ENCODE data around the gene MCF2L2. TPM values are rescaled to one million over a fixed set of nuclear protein-coding genes. Genes with fewer than 3 reads are reported as not detected.

Gene MCF2L2
- total and polyA plus RNA-seq, 2 of the 13 experiments (the other 11 are each of a cell fraction or from before 2014, with no cell fraction given) = not detected

DNA sequence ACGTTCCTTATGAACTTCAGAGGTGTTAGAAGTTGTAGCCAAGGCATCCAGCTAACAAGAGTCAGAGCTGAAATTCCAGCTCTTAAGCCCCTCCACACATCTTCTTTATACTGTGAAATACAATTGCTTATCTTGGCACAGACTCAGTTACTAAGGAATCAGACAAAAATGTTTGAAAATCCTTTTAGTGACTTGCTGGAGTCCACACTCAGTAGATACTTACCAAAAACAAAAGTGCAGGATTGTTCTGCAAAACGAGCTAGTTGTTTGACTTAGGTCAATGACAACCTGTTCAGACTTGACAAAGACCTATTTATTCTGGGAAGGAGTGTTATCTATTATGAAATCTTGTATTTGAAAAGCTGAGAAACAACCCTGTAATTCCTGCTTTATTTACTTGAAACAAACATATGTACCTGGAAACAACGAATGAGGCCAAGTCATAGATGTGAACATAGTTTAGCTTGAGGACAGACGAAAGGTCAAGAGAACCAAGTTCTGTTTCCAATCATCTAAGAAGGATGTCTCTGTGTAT, 136.9 kb downstream of the MCF2L2 start (continued):
- TF ChIP-seq, protein P1, sequence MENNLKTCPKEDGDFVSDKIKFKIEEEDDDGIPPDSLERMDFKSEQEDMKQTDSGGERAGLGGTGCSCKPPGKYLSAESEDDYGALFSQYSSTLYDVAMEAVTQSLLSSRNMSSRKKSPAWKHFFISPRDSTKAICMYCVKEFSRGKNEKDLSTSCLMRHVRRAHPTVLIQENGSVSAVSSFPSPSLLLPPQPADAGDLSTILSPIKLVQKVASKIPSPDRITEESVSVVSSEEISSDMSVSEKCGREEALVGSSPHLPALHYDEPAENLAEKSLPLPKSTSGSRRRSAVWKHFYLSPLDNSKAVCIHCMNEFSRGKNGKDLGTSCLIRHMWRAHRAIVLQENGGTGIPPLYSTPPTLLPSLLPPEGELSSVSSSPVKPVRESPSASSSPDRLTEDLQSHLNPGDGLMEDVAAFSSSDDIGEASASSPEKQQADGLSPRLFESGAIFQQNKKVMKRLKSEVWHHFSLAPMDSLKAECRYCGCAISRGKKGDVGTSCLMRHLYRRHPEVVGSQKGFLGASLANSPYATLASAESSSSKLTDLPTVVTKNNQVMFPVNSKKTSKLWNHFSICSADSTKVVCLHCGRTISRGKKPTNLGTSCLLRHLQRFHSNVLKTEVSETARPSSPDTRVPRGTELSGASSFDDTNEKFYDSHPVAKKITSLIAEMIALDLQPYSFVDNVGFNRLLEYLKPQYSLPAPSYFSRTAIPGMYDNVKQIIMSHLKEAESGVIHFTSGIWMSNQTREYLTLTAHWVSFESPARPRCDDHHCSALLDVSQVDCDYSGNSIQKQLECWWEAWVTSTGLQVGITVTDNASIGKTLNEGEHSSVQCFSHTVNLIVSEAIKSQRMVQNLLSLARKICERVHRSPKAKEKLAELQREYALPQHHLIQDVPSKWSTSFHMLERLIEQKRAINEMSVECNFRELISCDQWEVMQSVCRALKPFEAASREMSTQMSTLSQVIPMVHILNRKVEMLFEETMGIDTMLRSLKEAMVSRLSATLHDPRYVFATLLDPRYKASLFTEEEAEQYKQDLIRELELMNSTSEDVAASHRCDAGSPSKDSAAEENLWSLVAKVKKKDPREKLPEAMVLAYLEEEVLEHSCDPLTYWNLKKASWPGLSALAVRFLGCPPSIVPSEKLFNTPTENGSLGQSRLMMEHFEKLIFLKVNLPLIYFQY (CRISPR knock-in tag; IDR thresholded peaks at IDR 0.05; ENCODE audit: borderline replicate concordance) = no peak
- TF ChIP-seq MIER3 (CRISPR knock-in tag; IDR thresholded peaks at IDR 0.05; ENCODE audit: borderline replicate concordance) = 0 out of 2 replicates have a peak, but pooled peaks have one; percentile 57
- no peak for TF ChIP-seq HOXA7 (CRISPR knock-in tag; IDR thresholded peaks at IDR 0.05)
- no peak for TF ChIP-seq RCOR2 (CRISPR knock-in tag; IDR thresholded peaks at IDR 0.05)
- TF ChIP-seq SOX5 (CRISPR knock-in tag; IDR thresholded peaks at IDR 0.05; ENCODE audit: borderline replicate concordance) = peak; percentile 82
- no peak for TF ChIP-seq CBX5 (CRISPR knock-in tag; IDR thresholded peaks at IDR 0.05; ENCODE audit: borderline replicate concordance)
- TF ChIP-seq, protein P2, sequence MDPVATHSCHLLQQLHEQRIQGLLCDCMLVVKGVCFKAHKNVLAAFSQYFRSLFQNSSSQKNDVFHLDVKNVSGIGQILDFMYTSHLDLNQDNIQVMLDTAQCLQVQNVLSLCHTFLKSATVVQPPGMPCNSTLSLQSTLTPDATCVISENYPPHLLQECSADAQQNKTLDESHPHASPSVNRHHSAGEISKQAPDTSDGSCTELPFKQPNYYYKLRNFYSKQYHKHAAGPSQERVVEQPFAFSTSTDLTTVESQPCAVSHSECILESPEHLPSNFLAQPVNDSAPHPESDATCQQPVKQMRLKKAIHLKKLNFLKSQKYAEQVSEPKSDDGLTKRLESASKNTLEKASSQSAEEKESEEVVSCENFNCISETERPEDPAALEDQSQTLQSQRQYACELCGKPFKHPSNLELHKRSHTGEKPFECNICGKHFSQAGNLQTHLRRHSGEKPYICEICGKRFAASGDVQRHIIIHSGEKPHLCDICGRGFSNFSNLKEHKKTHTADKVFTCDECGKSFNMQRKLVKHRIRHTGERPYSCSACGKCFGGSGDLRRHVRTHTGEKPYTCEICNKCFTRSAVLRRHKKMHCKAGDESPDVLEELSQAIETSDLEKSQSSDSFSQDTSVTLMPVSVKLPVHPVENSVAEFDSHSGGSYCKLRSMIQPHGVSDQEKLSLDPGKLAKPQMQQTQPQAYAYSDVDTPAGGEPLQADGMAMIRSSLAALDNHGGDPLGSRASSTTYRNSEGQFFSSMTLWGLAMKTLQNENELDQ (CRISPR knock-in tag; IDR thresholded peaks at IDR 0.05; ENCODE audit: borderline replicate concordance) = no peak
- no peak for TF ChIP-seq EED (CRISPR knock-in tag; IDR thresholded peaks at IDR 0.05)
- TF ChIP-seq, protein P3, sequence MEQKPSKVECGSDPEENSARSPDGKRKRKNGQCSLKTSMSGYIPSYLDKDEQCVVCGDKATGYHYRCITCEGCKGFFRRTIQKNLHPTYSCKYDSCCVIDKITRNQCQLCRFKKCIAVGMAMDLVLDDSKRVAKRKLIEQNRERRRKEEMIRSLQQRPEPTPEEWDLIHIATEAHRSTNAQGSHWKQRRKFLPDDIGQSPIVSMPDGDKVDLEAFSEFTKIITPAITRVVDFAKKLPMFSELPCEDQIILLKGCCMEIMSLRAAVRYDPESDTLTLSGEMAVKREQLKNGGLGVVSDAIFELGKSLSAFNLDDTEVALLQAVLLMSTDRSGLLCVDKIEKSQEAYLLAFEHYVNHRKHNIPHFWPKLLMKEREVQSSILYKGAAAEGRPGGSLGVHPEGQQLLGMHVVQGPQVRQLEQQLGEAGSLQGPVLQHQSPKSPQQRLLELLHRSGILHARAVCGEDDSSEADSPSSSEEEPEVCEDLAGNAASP (CRISPR knock-in tag; IDR thresholded peaks at IDR 0.05; ENCODE audit: borderline replicate concordance) = peak; percentile 79; the same call in 1 of the 2 replicates
- TF ChIP-seq, protein P4, sequence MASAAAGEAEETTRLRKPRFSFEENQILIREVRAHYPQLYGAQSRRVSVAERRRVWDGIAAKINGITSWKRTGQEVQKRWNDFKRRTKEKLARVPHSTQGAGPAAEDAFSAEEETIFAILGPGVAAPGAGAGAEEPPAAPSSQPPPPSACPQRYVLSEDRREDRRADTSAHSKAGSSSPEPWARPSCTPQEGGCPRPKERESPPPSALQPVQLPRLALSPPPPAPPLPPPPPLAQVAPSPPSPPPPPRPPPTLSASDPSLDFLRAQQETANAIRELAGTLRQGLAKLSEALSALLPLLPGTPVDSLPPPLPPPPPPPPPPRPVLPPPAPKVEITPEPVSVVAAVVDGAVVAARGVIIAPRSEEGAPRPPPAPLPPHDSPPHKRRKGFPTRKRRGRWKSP (CRISPR knock-in tag; IDR thresholded peaks at IDR 0.05) = peak; percentile 39; the same call in 1 of the 2 replicates
- peak; percentile 73 for TF ChIP-seq RARA (CRISPR knock-in tag; IDR thresholded peaks at IDR 0.05)
- no peak for TF ChIP-seq SOX6 (IDR thresholded peaks at IDR 0.05)
- TF ChIP-seq SOX6 (CRISPR knock-in tag; IDR thresholded peaks at IDR 0.05) = peak; percentile 86; the same call in 1 of the 2 replicates
- TF ChIP-seq MYNN (CRISPR knock-in tag; IDR thresholded peaks at IDR 0.05; ENCODE audit: low read depth) = no peak

All from HepG2 (cell line).